GF-D8 (cell line): Measurements from ENCODE around the gene DMRTB1.
"Not testable (repeated sequence)": the region's sequence is repeated elsewhere in the genome, so short reads cannot be mapped to it uniquely, and the experiment has no call there.

Experiments
- DNase-seq: peaks from one replicate; lab custom pipeline; 2025; lab: John Stamatoyannopoulos, UW

DMRTB1 gene

DNA sequence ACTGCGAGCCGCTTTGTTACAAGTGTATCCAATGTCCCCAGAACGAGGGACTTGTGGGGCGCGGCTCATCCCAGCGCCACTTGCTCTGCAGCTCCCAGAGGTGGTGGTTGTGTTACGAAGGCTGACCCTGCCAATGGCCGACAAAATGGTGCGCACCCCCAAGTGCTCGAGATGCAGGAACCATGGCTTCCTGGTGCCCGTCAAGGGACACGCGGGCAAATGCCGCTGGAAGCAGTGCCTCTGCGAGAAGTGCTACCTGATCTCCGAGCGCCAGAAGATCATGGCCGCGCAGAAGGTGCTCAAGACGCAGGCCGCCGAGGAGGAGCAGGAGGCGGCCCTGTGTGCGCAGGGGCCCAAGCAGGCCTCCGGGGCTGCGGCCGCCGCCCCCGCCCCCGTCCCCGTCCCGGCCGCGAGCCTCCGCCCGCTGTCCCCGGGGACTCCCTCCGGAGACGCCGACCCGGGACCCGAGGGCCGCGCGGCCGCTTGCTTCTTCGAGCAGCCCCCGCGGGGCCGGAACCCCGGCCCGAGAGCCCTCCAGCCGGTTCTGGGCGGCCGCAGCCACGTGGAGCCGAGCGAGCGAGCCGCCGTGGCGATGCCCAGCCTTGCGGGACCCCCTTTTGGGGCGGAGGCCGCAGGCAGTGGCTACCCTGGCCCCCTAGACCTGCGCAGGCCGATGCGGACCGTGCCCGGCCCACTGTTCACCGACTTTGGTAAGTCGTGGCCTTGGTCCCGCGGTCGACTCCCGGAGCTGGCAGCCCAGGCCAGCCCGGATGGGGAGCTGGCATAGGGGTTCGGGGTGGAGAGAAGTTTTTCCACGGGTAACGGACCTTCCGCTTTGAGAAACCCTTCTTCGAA lies at the start of gene DMRTB1:
Gene DMRTB1 (plus strand): TSS at position 79 of the 855 bp plus-strand sequence. CDS start 55 bp downstream, at position 134.
- DNase-seq: no peak

GRCh38 chr1:53409695-53410094 lies 49.5 kb upstream of the DMRTB1 start:
- DNase-seq: no peak

- DNase-seq: no peak
These were observed 49.1 kb upstream of the DMRTB1 start for GRCh38 chr1:53410100-53410541.

DNA sequence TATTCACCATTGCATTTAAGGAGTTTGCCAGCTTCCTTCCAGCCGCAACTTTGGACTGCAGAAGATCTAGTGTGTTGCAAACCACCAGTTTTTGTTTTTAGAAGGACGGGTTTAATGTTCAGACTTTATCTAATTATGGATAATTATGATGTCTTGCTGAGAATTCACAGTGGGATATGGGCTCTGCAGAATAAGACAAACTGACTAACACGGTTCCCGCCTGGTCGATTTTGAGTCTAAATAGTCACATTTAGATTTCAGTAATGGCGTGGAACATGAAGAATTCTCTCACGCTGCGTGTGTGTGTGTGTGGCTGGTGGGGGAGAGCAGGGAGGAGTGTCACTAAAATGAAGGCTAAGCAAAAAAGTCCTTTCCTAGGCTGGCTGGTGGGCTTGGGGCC lies 48.5 kb upstream of the DMRTB1 start:
- no peak for DNase-seq

DNA sequence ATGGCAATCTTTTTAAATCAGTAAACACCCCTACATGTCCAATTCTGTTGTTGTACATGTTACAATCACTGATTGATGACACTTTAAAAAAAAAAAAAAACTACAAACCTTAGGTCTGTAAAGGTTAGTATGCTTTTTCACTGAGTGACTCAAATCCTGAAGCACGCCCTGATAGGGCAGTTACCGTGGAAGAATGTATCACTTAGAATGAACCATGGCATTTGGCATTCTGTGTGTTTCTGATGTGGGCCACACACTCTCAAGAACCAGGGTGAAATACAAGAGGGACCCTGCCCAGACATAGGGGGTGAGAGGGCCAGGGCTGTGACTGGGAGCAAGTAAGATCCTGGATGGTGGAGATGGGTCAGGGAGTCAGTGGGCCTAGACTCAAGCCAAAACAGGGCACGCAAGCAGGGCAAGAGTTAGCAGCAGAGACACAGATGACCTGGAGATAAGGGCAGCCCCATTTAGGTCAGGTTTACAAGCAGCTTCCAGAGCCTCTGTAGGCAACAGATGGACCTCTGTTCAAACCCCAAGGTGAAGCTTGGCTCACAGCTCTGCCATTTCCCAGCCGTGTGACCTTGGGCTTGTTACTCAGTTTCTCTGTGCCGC lies 47.6 kb upstream of the DMRTB1 start:
- no peak for DNase-seq

DNA sequence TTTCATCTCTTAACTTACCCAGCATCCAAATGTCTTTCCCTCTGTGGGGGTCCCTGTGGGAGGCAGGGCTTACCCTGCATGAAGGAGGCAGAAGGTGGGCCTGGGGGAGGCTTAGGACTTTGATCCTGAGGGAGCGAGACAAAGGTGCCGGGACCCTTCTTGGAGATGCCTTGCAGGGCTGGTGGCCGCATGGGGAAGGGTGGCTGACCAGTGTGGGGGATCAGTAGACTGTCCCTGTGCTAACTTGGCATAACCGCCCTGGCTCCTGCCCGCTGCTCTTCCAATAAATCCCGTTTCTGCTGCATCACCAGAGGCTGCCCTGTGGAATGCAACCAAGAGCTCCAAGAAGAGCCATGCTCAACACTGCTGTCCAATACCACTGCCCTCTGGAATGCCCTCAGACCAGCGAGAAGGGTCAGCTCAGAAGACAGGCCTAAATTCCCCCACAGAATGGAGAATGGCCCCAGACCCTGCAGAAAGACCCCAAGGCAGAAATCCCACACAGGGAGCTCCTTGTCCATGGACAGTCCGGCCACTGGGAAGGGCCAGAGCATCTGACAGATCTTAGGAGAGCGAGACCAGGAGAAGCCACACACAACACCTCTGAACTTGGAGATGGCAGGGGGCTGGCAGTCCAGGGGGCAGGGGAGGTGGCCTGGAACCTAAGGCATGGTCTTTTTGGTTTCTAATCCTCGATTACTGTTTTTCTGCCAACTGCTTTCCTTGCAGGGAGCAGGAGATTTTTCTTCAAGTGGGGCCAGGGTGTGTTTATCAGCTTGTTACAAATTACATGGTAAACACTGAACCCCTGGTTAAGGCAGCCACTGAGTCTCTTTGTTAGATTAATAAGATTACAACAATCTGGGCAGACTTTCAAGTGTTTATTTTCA lies 46.7 kb upstream of the DMRTB1 start:
- no peak for DNase-seq

DNA sequence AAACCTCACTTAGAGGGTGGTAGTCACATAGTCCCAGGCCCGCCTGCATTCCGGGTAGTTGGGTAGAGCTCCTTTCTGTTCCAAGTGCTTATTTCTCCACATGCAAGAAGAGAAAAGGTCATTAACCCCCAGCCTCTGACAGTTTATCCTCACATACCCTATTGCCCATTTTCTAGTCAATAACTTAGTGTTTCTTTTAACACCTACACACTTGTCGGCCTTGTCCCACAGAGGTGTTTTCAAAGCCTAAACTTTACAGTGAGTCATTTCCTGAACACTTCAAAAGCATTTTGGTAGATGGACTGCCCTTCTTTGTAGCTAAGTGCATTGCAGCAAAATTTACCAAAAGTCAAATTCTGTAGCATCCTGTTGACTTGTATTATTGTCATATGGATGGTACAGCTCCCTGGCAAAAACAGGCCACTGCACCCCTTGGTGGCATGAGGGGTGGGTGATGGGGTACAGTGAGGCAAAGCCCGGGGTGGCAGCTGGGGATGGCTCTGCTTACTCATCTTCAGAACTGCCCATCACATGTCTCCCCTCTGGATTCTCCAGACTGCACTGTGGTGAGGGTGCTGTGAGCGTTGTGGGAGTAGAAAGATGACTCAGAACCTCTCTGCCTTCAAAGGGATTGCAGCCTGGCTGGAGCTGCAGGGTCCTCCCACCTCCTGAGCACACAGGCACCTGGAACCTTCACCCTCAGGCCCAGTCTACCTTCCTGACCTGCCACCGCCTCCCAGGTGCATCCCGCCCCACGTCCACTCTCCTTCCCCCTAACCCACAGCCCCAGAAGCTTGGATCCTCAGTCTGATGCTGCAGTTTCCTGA lies 45.8 kb upstream of the DMRTB1 start:
- DNase-seq: no peak

- DNase-seq: no peak
These were observed 44.6 kb upstream of the DMRTB1 start for GRCh38 chr1:53414632-53415031.

DNA sequence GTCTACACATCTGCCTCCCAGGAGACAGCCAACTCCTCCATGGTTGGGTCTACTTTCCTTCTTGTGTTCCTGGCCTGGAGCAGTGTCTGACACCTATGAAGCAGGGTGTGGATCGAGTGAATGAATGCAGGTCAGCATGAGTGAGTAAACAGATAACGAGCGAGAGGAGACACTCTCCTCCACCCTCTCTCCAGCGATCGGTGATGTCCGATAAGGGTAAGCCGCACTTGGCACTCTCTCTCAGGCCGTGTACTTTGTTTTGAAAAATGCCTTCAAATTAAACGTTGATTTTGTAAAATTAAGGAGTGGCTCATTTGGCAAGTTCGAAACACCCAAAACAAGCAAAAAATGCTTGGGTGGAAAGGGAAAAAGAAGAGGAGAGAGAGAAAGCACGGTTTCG lies 43.8 kb upstream of the DMRTB1 start:
- no peak for DNase-seq

- DNase-seq: no peak
These were observed 42.9 kb upstream of the DMRTB1 start for GRCh38 chr1:53416269-53416813.

- no peak for DNase-seq
These were observed 42.1 kb upstream of the DMRTB1 start for GRCh38 chr1:53417074-53417511.

- no peak for DNase-seq
These were observed 40.2 kb upstream of the DMRTB1 start for GRCh38 chr1:53419034-53419433.

DNA sequence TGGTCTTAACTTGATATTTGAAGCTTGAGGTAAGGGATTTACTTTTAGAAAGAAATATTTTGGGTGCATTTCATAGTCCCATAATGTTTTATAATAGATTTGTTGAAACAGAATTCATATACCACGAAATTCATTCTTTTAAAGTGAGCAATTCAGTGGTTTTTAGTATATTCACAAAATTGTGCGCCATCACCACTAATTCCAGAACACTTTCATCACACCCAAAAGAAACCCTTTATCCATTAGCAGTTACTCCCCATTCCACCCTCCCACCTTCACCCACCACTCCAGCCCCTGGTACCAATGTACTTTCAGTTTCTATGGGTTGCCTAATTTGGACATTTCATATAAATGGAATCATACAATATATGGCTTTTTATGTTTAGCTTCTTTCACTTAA lies 38.9 kb upstream of the DMRTB1 start:
- DNase-seq: no peak

- no peak for DNase-seq
These were observed 38.0 kb upstream of the DMRTB1 start for GRCh38 chr1:53421208-53421607.

DNA sequence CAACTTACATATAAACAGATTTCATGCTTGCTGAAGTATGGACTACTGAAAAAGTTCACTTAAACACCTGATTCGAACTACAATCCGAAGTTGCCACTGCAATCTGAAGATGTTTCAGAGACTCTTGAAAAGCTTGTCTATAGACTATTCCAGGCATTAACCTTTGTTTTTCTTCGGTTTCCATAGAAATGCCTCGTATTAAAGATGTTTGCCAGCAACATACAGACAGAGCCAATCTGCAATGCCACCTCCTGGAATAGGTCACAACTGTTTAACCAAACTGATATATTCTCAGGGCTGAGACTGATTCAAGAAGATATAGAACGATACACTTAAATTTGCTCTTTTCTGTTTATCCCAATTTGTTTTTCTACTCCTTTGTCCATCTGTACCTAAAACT lies 28.9 kb upstream of the DMRTB1 start:
- DNase-seq: no peak

- no peak for DNase-seq
These were observed 28.4 kb upstream of the DMRTB1 start for GRCh38 chr1:53430779-53431178.

GRCh38 chr1:53431244-53431643 lies 28.0 kb upstream of the DMRTB1 start:
- no peak for DNase-seq

- DNase-seq: no peak
These were observed 27.2 kb upstream of the DMRTB1 start for GRCh38 chr1:53431805-53432565.

GRCh38 chr1:53432611-53433010 lies 26.6 kb upstream of the DMRTB1 start:
- no peak for DNase-seq

- not testable (repeated sequence) for DNase-seq
These were observed 24.7 kb upstream of the DMRTB1 start for GRCh38 chr1:53434405-53435007.
